OCI-LY3 (cell line): ENCODE data around the gene RAET1L.

Experiments
- CTCF ChIP-seq: fragments of 200-600, 300-600 bp; sonication (generic); IDR thresholded peaks from 2 replicates; pipeline ENCODE4 v1.5.1; 2014; ENCODE audit warnings: antibody characterized with exemption, low read length, low read depth
- EZH2phosphoT487 ChIP-seq: fragments of 200-600 bp; shearing (Covaris generic); IDR thresholded peaks from 2 replicates; pipeline ENCODE4 v1.6.1; 2018; ENCODE audit warnings: antibody characterized with exemption, mixed run types, low read depth

DNA sequence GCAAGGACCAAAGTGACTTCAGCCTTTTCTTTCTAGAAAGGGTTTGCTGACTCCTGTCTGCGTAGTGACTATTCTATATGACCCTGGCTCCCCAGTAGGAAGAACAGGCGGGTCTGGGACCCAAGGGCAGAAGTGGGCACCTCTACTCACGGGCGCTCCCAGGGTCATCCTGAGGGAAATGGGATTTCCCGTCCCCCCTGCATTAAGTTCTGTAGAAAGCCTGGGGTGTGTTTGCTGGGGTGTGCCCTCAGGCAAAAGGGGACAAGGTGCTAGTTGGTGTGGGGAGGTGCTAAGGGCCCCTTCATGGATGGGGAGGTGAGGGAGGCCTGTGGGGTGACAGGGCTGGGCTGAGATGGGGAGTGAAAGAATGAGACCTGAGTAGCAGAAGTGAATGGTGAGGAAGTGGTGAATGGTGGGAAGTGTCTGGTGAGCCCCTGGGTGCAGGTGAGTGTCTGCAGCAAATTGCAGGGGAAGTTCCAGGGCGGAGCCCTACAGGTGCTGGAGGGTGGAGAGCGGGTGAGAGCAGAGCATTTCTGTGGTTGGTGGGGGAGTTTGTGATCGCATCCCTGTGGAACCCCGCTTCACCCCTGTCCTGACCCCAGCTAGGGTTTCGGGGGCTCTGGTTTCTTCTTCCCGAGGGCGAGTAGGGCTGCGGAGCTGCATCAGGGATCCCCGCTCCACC lies 21.1 kb downstream of the RAET1L start:
- TF ChIP-seq CTCF: no peak
- no peak for TF ChIP-seq EZH2phosphoT487
